Stimulated activated CD8-positive, alpha-beta memory T cell treated with anti-CD3 and anti-CD28 coated beads, Interleukin-4, amount 100 ng/mL, for 24 hours (primary cell): ENCODE results near the gene PKP1.

Experiments used
- DNase-seq: peaks from one replicate; pipeline ENCODE4 v3.0.0-alpha.2; 2020; ENCODE audit warnings: low read depth

PKP1 gene

DNA sequence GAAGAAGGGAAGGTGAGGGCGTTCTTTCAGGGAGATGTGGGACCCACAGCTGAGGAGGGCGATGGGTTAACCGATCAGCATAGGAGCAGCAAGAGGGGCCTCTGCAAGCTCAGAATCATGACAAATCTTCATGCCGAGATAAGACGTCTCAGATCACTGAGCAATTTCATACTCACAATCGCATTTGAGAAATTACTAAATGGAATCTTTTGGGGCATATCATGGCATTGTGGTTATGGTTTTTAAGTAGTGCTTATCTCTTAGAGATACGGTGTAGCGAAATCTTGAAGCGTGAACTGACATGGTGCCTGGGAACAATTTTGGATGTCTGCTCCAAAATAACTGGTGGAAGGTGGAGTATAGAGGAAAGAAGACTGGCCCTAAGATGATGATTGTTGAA, 88.0 kb downstream of the PKP1 start:
- no peak for DNase-seq

GRCh38 chr1:201371792-201372191, 88.5 kb downstream of the PKP1 start:
- no peak for DNase-seq

DNA sequence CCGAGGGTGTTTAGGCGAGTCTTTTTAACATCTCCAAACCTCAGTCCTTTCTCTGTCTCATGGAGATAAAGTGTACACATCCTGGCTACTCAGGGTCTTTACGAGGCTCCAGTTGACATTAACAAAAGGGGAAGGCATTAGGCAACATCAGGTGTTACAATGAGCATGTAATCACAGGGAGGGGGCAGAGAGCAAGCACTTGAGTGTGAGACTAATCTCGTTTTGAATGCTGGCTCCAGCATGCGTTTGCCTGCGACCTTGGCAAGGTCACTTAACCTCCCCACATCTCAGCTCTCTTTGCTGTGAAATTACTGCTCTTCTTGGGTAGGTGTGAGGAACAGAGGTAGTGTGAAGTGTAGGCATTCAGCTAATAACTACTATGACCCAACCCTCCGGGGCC, 91.1 kb downstream of the PKP1 start:
- DNase-seq = no peak

DNA sequence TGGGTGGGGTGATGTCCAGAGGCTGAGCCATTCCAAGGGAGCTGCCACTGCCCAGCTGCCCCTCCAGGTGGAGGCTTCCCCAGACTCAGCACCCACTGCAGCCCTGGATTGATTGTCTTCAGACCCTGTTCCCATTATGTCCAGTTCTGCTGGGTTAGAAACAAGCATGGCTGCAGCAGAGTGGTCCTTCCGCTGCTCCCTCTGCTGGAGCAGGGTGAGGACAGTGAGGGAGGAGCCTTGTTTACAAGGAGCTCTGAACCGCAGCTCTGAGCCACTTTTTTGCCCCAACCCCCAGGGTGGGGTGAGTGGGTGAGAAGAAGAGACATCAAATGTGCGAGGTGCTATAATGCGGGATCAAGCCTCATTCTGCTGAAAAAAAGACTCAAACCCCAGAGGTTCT, 91.9 kb downstream of the PKP1 start:
- DNase-seq = no peak

GRCh38 chr1:201376107-201376463, 92.8 kb downstream of the PKP1 start:
- no peak for DNase-seq

- DNase-seq = no peak
Observed at GRCh38 chr1:201376464-201377374, 93.4 kb downstream of the PKP1 start.

GRCh38 chr1:201377611-201378092, 94.3 kb downstream of the PKP1 start, which contains the start of gene TNNT2:
Gene TNNT2, minus strand, starts transcription at chr1:201377680. Its CDS starts 4,426 bp downstream, at chr1:201373254.
- DNase-seq = no peak

- DNase-seq = no peak
Observed at GRCh38 chr1:201378804-201379203, 95.5 kb downstream of the PKP1 start.

GRCh38 chr1:201379733-201380242, 96.5 kb downstream of the PKP1 start:
- DNase-seq = no peak

DNA sequence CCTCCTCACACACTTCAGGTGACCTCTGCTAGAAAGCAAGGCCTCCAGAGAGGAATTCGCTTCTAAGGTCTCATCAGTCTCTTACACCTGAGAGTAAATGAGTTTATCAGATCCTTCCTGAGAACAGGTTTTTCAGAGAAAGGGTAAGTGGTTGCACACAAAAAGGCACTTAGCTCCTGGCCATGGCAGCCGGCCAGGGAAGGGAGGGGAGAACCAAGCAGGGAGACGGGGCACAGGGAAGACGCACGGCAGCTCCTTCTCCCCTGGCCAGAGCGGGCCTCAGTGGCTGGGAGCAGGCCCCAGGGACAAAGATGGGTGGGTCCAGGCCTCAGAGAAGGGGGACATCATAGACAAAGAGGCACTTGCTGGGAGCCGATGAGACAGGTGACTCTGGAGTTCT, 97.8 kb downstream of the PKP1 start:
- DNase-seq = no peak
